MCF 10A (cell line): ENCODE data around the gene SLC24A3. TPM values are rescaled to one million over a fixed set of nuclear protein-coding genes. Genes with fewer than 3 reads are reported as not detected.

ENCODE experiments used
- BruUV-seq: library from RNA; stranded (reverse); fragments of 400-500 nt; replicated peaks from 2 replicates; lab custom pipeline; 2021; lab: Mats Ljungman, UMichigan
- CTCF ChIA-PET: fragments of 300-600 bp; sonication (Branson Sonifier 250); formaldehyde crosslinking; extraction: SDS; loops from one replicate; lab custom pipeline; 2021; ENCODE audit warnings: antibody characterized with exemption, inconsistent platforms; lab: Yijun Ruan, JAX
- POLR2A ChIA-PET: fragments of 300-600, 350-650 bp; sonication (Branson Sonifier 250); formaldehyde crosslinking; extraction: SDS; loops from one replicate; lab custom pipeline; 2020; ENCODE audit warnings: antibody characterized with exemption, inconsistent platforms; lab: Yijun Ruan, JAX
- DNase-seq: peaks from one replicate; pipeline ENCODE4 v3.0.0-alpha.2; 2018; ENCODE audit not compliant: unreplicated experiment
- H3K27ac Mint-ChIP-seq: one replicate; pipeline ENCODE4 v1.8.0; 2022; ENCODE audit warnings: mild to moderate bottlenecking, low read depth, mixed read lengths; ENCODE audit not compliant: unreplicated experiment
- H3K27me3 Mint-ChIP-seq: one replicate; pipeline ENCODE4 v1.8.0; 2022; ENCODE audit warnings: mixed read lengths; ENCODE audit not compliant: insufficient read depth, unreplicated experiment
- H3K36me3 Mint-ChIP-seq: one replicate; pipeline ENCODE4 v1.8.0; 2022; ENCODE audit warnings: mild to moderate bottlenecking, moderate library complexity, mixed read lengths; ENCODE audit not compliant: insufficient read depth, unreplicated experiment
- H3K4me1 Mint-ChIP-seq: one replicate; pipeline ENCODE4 v1.8.0; 2022; ENCODE audit warnings: mixed read lengths; ENCODE audit not compliant: insufficient read depth, unreplicated experiment
- H3K4me3 Mint-ChIP-seq: one replicate; pipeline ENCODE4 v1.8.0; 2022; ENCODE audit warnings: mild to moderate bottlenecking, moderate library complexity, mixed read lengths; ENCODE audit not compliant: unreplicated experiment
- H3K9me3 Mint-ChIP-seq: one replicate; pipeline ENCODE4 v1.8.0; 2022; ENCODE audit warnings: mixed read lengths; ENCODE audit not compliant: unreplicated experiment
- CTCF ChIP-seq: fragments of 200-600 bp; IDR thresholded peaks from one replicate; pipeline ENCODE4 v1.8.0; 2022; ENCODE audit warnings: antibody characterized with exemption, mild to moderate bottlenecking; ENCODE audit not compliant: unreplicated experiment
- intact Hi-C: fragments of 100-400 bp; cut with micrococcal nuclease; formaldehyde crosslinking; loops from 2 replicates; pipeline ENCODE4 v1.14.1; 2022
- total RNA-seq: library from RNA; stranded (reverse); gene quantifications from 2 replicates; pipeline ENCODE4 v1.2.3, GENCODE V29; 2022

The SLC24A3 gene
- total RNA-seq, 1 experiment from 2014 or later, result not detected

- intact Hi-C loops, result no loop called here
- TF ChIP-seq CTCF, result no peak
- Mint-ChIP-seq H3K36me3 (no peaks in the 10 kb centered on the region), H3K27ac (no peak overlapping the region), H3K27me3 (no peaks in the 10 kb centered on the region), H3K4me1 (no peaks in the 10 kb centered on the region), H3K4me3 (no peak overlapping the region), H3K9me3 (peaks cover 9% of the 10 kb centered on the region)
- CTCF ChIA-PET, result interaction anchor here (0.7 to 2.0 kb wide), 4 partner anchors 9 to 353 kb away, joined by 4 to 8 read pairs (median 4); no protein-coding TSS in a partner anchor
- no TSS peak for BruUV-seq
- POLR2A ChIA-PET, result no interaction called here
- DNase-seq, result no peak
Observed at GRCh38 chr20:19310541-19310940, 98.1 kb downstream of the SLC24A3 start.

GRCh38 chr20:19313342-19314069 lies 101.1 kb downstream of the SLC24A3 start:
- H3K4me1 Mint-ChIP-seq, result no peaks in the 10 kb centered on the region

GRCh38 chr20:19314621-19315020 lies 102.2 kb downstream of the SLC24A3 start:
- ChIA-PET CTCF (interaction anchor here (0.8 kb wide), 1 partner anchor 8 kb away, joined by 3 read pairs; no protein-coding TSS in a partner anchor), POLR2A (no interaction called here)
- intact Hi-C loops, result no loop called here
- TF ChIP-seq CTCF, result no peak
- Mint-ChIP-seq H3K9me3 (peaks cover 7% of the 10 kb centered on the region), H3K4me1 (no peaks in the 10 kb centered on the region), H3K27ac (no peak overlapping the region), H3K27me3 (no peaks in the 10 kb centered on the region), H3K36me3 (no peaks in the 10 kb centered on the region), H3K4me3 (no peak overlapping the region)
- BruUV-seq, result no TSS peak
- DNase-seq, result peak; percentile 34

More at GRCh38 chr20:19313342-19314069, 101.1 kb downstream of the SLC24A3 start:
- H3K27me3 Mint-ChIP-seq, result no peaks in the 10 kb centered on the region
- POLR2A ChIA-PET, result no interaction called here
- TF ChIP-seq CTCF, result no peak
- intact Hi-C loops, result no loop called here
- no TSS peak for BruUV-seq
- DNase-seq, result no peak
- H3K4me3 Mint-ChIP-seq, result no peak overlapping the region
- H3K27ac Mint-ChIP-seq, result no peak overlapping the region
- peaks cover 7% of the 10 kb centered on the region for H3K9me3 Mint-ChIP-seq
- CTCF ChIA-PET, result interaction anchor here (0.6 to 1.2 kb wide), 2 partner anchors 12 to 81 kb away, joined by 3 read pairs; no protein-coding TSS in a partner anchor
- no peaks in the 10 kb centered on the region for H3K36me3 Mint-ChIP-seq

- Mint-ChIP-seq H3K36me3 (no peaks in the 10 kb centered on the region), H3K27me3 (no peaks in the 10 kb centered on the region), H3K4me1 (no peaks in the 10 kb centered on the region), H3K27ac (no peak overlapping the region), H3K4me3 (no peak overlapping the region), H3K9me3 (peaks cover 6% of the 10 kb centered on the region)
- intact Hi-C loops, result no loop called here
- POLR2A ChIA-PET, result no interaction called here
- DNase-seq, result no peak
- no TSS peak for BruUV-seq
- CTCF ChIA-PET, result interaction anchor here (0.5 to 0.7 kb wide), 3 partner anchors 17 to 1292 kb away, joined by 3 read pairs; no protein-coding TSS in a partner anchor
- no peak for TF ChIP-seq CTCF
Observed at GRCh38 chr20:19317237-19318069, 105.0 kb downstream of the SLC24A3 start.
